Heart left ventricle (tissue), 13 donors: ENCODE measurements around the gene SSH2.

Source experiments
- POLR2A ChIP-seq, 2 donors: fragments of 450-650 bp; IDR thresholded peaks; one replicate each; pipeline ENCODE4 v1.6.1; 2017; ENCODE audit warnings: antibody characterized with exemption in 2 of 2, mild to moderate bottlenecking in 2 of 2, moderate library complexity in 2 of 2
- TF ChIP-seq, protein P1 (sequence below), 12 donors: fragments of 200-600 bp; sonication (generic) in 4 of 12; IDR thresholded peaks; one replicate each; pipeline versions ENCODE4 v1.5.0 to v1.8.0; 2018 to 2022; ENCODE audit warnings: antibody characterized with exemption in 12 of 12, mild to moderate bottlenecking in 5 of 12
- donor health status: ischemic (EF 13 %, LVEDD 7.1; RV severe dilation, severe dysfunction).
- donor health status: DM: no; HTN: yes; CAD: no.
- donor health status: DM: no; HTN: no; CAD: no.
- donor health status: ischemic (EF 25% LVEDD 6.9; RV normal size, moderate dysfunction).
- donor health status: ischemic (EF 25% LVEDD 5.7; RV mildly dilated, moderate dysfunction).
- donor health status: ischemic (EF 35%, LVEDD 5.7; RV mildly dilated, moderate dysfunction).
- donor health status: nonischemic (EF 11% LVEDD 7.7; RV severe dilation, severe dysfunction).
- donor health status: DM: yes; HTN: yes; CAD: no.
- donor health status: PGD.
- donor health status: ischemic (EF 29% LVEDD 5.4; RV normal size, mild dysfunction).
- donor health status: nonischemic (EF 23%, LVEDD 6.1; RV moderate dilation, normal function).

DNA sequence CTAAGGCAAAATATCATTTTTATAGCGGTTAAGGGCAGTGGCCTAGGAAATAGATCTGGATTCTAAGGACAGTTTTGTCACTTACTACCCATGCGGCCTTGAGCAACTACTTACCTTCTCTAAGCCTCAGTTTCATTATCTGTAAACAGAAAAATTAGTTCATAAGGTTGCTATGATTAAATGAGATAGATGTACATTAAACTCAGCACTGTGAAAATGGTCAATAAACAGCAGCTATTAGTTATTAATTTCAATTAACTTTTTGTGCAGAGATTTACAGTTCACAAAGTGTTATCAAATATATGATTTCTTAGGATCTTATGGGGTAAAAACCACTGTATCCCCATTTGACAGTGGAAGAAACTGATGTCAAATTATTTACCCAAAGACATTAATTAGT is 171.8 kb downstream of the SSH2 start:
- TF ChIP-seq, protein P1, sequence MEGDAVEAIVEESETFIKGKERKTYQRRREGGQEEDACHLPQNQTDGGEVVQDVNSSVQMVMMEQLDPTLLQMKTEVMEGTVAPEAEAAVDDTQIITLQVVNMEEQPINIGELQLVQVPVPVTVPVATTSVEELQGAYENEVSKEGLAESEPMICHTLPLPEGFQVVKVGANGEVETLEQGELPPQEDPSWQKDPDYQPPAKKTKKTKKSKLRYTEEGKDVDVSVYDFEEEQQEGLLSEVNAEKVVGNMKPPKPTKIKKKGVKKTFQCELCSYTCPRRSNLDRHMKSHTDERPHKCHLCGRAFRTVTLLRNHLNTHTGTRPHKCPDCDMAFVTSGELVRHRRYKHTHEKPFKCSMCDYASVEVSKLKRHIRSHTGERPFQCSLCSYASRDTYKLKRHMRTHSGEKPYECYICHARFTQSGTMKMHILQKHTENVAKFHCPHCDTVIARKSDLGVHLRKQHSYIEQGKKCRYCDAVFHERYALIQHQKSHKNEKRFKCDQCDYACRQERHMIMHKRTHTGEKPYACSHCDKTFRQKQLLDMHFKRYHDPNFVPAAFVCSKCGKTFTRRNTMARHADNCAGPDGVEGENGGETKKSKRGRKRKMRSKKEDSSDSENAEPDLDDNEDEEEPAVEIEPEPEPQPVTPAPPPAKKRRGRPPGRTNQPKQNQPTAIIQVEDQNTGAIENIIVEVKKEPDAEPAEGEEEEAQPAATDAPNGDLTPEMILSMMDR (IDR thresholded peaks at IDR 0.05), result no peak
- TF ChIP-seq POLR2A (IDR thresholded peaks at IDR 0.05), result no peak
